ENCODE results near the gene SNAPC1.

- TF ChIP-seq CTCF (IDR thresholded peaks at IDR 0.05) (no peak), TCF7L2 (IDR thresholded peaks at IDR 0.05; ENCODE audit: low read depth, low read length) (no peak)
Measured at GRCh38 chr14:61761557-61761956, 663 bp upstream of the SNAPC1 start.
